Smooth muscle cell (in vitro differentiated cells): ENCODE results near the gene TNFSF13. TPM values are rescaled to one million over a fixed set of nuclear protein-coding genes. Genes with fewer than 3 reads are reported as not detected.

ENCODE experiments used
- DNase-seq: peaks from one replicate; lab custom pipeline; 2025; ENCODE audit not compliant: unreplicated experiment; lab: John Stamatoyannopoulos, UW
- H2AFZ ChIP-seq: fragments of 200-600 bp; sonication (generic); 2 replicates; pipeline ENCODE4 v1.6.0; 2016; ENCODE audit warnings: antibody characterized with exemption, low read depth, mild to moderate bottlenecking
- H3F3A ChIP-seq: fragments of 200-600 bp; sonication (generic); 2 replicates; pipeline ENCODE4 v1.6.0; 2017; ENCODE audit warnings: antibody characterized with exemption, low read depth
- H3K27ac ChIP-seq: fragments of 200-600 bp; sonication (generic); 2 replicates; pipeline ENCODE4 v1.5.1; 2016; ENCODE audit warnings: low read depth, mild to moderate bottlenecking
- H3K27me3 ChIP-seq: fragments of 200-600 bp; sonication (generic); 2 replicates; pipeline ENCODE4 v1.6.1; 2016; ENCODE audit warnings: low read depth, mild to moderate bottlenecking
- H3K36me3 ChIP-seq: fragments of 200-600 bp; sonication (generic); 2 replicates; pipeline ENCODE4 v1.5.1; 2016; ENCODE audit warnings: low read depth
- H3K4me1 ChIP-seq: fragments of 200-600 bp; sonication (generic); 2 replicates; pipeline ENCODE4 v1.5.1; 2016; ENCODE audit warnings: low read depth
- H3K4me2 ChIP-seq: fragments of 200-600 bp; sonication (generic); 2 replicates; pipeline ENCODE4 v1.6.0; 2016; ENCODE audit warnings: mild to moderate bottlenecking
- H3K4me3 ChIP-seq: fragments of 200-600 bp; sonication (generic); 2 replicates; pipeline ENCODE4 v1.5.1; 2016; ENCODE audit warnings: mild to moderate bottlenecking
- H3K79me2 ChIP-seq: fragments of 200-600 bp; sonication (generic); 2 replicates; pipeline ENCODE4 v1.6.0; 2016; ENCODE audit warnings: low read depth, mild to moderate bottlenecking
- H3K9ac ChIP-seq: fragments of 200-600 bp; sonication (generic); 2 replicates; pipeline ENCODE4 v1.6.0; 2016; ENCODE audit warnings: low read depth
- H3K9me3 ChIP-seq: fragments of 200-600 bp; sonication (generic); replicated peaks from 2 replicates; pipeline ENCODE4 v1.5.1; 2016; ENCODE audit warnings: low read depth
- H4K20me1 ChIP-seq: fragments of 200-600 bp; sonication (generic); 2 replicates; pipeline ENCODE4 v1.6.0; 2016; ENCODE audit warnings: low read depth
- WGBS: methylation state at CpG from one replicate; pipeline ENCODE4 v1.1.7; 2016; ENCODE audit warnings: low lambda C conversion rate; 5-methylcytosine and 5-hydroxymethylcytosine counted together
- polyA plus RNA-seq: library from polyadenylated mRNA; unstranded; fragments of >200 nt; fragmentation: Nextera tagmentation; extraction: Ambion mirVana; gene quantifications from 2 replicates; pipeline ENCODE4 v1.2.1, GENCODE V29; 2016
- total RNA-seq: library from RNA; depleted of rRNA; stranded (reverse); fragments of >200 nt; gene quantifications from 2 replicates; pipeline ENCODE4 v1.2.3, GENCODE V29; 2014
- TF ChIP-seq, protein P1 (sequence below): fragments of 200-600 bp; sonication (generic); IDR thresholded peaks from 2 replicates; pipeline ENCODE4 v1.5.1; 2017; ENCODE audit warnings: borderline replicate concordance, mild to moderate bottlenecking, antibody characterized with exemption; ENCODE audit not compliant: insufficient read depth, poor library complexity, severe bottlenecking

Gene TNFSF13
- total and polyA plus RNA-seq, 2 experiments from 2014 or later: 0.38 to 4.1 TPM

DNA sequence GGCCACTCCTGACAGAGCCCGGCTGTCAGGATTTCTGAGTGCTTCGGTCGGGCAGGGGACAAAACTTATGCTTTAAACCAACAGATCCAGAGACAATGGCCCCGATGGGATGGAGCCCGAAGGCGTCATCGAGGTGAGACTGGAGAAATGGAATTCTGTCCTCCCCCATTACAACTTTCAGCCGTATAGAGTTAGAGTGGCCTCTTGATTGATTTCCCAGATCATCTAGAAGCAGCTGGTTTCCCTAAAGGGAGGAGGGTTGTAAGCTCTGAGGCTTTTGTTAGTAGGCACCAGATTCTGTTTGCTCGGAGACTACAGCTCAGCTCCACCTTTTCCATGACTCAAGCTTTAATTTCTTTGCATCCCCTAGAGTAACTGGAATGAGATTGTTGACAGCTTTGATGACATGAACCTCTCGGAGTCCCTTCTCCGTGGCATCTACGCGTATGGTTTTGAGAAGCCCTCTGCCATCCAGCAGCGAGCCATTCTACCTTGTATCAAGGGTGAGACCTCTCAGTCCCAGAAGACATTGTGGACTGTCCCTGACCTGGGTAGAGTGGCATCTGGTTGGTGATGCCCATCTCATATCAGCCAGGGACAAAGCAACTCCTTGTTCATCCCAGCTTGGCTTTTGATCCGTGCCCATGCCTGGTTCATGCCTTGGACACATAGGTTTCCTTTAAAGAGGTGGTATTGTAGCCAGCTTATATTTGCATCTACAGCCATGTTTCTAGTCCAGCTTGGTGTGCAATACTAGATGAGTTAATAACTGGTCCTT, 15.8 kb downstream of the TNFSF13 start:
- WGBS: 32% methylated on average over 15 of the region's 15 CpGs
- Histone ChIP-seq H3K36me3 (peaks cover 9% of the 10 kb centered on the region), H4K20me1 (peaks cover 65% of the 10 kb centered on the region), H2AFZ (no peak overlapping the region), H3K9ac (peak overlapping the region; percentile 98), H3K79me2 (peaks cover 57% of the 10 kb centered on the region), H3K4me1 (peaks cover 16% of the 10 kb centered on the region), H3K9me3 (no peaks in the 10 kb centered on the region), H3K27ac (peak overlapping the region; percentile 94), H3K4me2 (peak overlapping the region; percentile 90), H3K4me3 (peak overlapping the region; percentile 93), H3K27me3 (no peaks in the 10 kb centered on the region), H3F3A (peaks cover 60% of the 10 kb centered on the region)
- TF ChIP-seq, protein P1, sequence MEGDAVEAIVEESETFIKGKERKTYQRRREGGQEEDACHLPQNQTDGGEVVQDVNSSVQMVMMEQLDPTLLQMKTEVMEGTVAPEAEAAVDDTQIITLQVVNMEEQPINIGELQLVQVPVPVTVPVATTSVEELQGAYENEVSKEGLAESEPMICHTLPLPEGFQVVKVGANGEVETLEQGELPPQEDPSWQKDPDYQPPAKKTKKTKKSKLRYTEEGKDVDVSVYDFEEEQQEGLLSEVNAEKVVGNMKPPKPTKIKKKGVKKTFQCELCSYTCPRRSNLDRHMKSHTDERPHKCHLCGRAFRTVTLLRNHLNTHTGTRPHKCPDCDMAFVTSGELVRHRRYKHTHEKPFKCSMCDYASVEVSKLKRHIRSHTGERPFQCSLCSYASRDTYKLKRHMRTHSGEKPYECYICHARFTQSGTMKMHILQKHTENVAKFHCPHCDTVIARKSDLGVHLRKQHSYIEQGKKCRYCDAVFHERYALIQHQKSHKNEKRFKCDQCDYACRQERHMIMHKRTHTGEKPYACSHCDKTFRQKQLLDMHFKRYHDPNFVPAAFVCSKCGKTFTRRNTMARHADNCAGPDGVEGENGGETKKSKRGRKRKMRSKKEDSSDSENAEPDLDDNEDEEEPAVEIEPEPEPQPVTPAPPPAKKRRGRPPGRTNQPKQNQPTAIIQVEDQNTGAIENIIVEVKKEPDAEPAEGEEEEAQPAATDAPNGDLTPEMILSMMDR: no peak
- no peak for DNase-seq

DNA sequence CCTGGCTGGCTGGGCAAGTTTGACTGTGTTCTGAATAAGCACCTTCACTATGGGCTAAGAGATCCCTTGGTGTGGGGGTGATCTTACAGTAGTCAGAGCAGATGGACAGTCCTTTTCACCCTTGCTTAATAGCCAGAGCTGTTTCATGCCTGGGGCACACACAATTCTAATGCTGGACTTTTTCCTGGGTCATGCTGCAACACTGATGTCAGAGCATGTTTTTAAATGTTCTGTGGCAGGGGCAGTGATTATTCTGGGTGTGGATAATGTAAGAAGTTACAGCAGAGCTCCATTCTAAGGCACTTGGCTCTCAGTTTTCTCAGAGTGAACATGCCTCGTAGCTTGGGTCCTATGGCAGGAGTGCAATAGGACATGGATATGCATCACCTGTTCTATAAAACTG, 16.9 kb downstream of the TNFSF13 start:
- H3K4me3 ChIP-seq: peak overlapping the region; percentile 93
- peaks cover 57% of the 10 kb centered on the region for H3K79me2 ChIP-seq
- no peaks in the 10 kb centered on the region for H3K27me3 ChIP-seq
- peaks cover 65% of the 10 kb centered on the region for H4K20me1 ChIP-seq
- H3F3A ChIP-seq: peaks cover 67% of the 10 kb centered on the region
- H3K9ac ChIP-seq: no peak overlapping the region
- no peaks in the 10 kb centered on the region for H3K9me3 ChIP-seq
- H3K4me1 ChIP-seq: peaks cover 16% of the 10 kb centered on the region
- H3K4me2 ChIP-seq: peak overlapping the region; percentile 90
- TF ChIP-seq, protein P1: no peak
- peaks cover 9% of the 10 kb centered on the region for H3K36me3 ChIP-seq
- peak overlapping the region; percentile 94 for H3K27ac ChIP-seq
- 84% methylated on average over 1 of the region's 1 CpG for WGBS
- H2AFZ ChIP-seq: no peak overlapping the region
- no peak for DNase-seq

DNA sequence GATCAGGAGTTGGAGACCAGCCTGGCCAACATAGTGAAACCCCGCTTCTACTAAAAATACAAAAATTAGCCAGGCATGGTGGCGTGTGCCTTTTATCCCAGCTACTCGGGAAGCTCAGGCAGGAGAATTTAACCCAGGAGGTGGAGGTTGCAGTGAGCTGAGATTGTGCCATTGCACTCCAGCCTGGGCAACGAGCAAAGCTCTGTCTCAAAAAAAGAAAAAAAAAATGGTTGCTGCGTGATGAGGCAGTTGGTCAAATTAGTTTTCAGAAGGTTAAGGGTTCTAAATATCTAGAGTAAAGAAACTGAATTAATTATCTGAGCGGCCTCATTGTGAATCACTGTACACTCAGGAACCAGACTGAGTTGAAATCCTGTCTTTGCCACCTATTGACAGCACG, 17.4 kb downstream of the TNFSF13 start:
- peaks cover 16% of the 10 kb centered on the region for H3K4me1 ChIP-seq
- H3K9ac ChIP-seq: no peak overlapping the region
- H4K20me1 ChIP-seq: peaks cover 65% of the 10 kb centered on the region
- H3K4me2 ChIP-seq: peak overlapping the region; percentile 90
- peaks cover 68% of the 10 kb centered on the region for H3F3A ChIP-seq
- H3K79me2 ChIP-seq: peaks cover 56% of the 10 kb centered on the region
- peak overlapping the region; percentile 94 for H3K27ac ChIP-seq
- peak overlapping the region; percentile 93 for H3K4me3 ChIP-seq
- no peaks in the 10 kb centered on the region for H3K9me3 ChIP-seq
- TF ChIP-seq, protein P1: no peak
- 89% methylated on average over 7 of the region's 7 CpGs for WGBS
- no peaks in the 10 kb centered on the region for H3K27me3 ChIP-seq
- no peak for DNase-seq
- no peak overlapping the region for H2AFZ ChIP-seq
- peaks cover 9% of the 10 kb centered on the region for H3K36me3 ChIP-seq

DNA sequence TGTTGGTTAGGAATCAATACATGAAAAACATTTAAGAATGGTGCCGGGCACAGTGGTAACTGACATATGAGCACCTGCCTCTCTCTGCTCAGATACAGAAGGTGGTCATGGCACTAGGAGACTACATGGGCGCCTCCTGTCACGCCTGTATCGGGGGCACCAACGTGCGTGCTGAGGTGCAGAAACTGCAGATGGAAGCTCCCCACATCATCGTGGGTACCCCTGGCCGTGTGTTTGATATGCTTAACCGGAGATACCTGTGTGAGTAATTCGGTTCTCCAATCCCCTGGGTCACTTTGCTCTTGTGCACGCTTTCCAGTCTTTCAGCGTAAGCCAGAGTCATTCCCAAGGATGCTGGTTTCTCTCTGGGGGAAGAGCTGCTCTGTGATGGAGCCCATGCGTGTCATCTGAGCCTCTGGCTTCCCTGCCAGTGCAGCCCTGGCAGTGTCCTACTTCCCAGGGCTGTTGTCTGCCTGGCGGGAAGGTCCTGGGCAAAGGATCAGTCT, 17.9 kb downstream of the TNFSF13 start:
- no peaks in the 10 kb centered on the region for H3K9me3 ChIP-seq
- H3K36me3 ChIP-seq: peaks cover 9% of the 10 kb centered on the region
- H3K27ac ChIP-seq: peak overlapping the region; percentile 94
- H3K27me3 ChIP-seq: no peaks in the 10 kb centered on the region
- peaks cover 16% of the 10 kb centered on the region for H3K4me1 ChIP-seq
- peaks cover 51% of the 10 kb centered on the region for H3K79me2 ChIP-seq
- H3K9ac ChIP-seq: no peak overlapping the region
- no peak overlapping the region for H3K4me3 ChIP-seq
- DNase-seq: no peak
- TF ChIP-seq, protein P1: no peak
- peaks cover 68% of the 10 kb centered on the region for H3F3A ChIP-seq
- H3K4me2 ChIP-seq: no peak overlapping the region
- WGBS: 96% methylated on average over 14 of the region's 14 CpGs
- H4K20me1 ChIP-seq: peaks cover 65% of the 10 kb centered on the region
- no peak overlapping the region for H2AFZ ChIP-seq
